Breast epithelium (tissue), 4 donors: ENCODE results near the gene C1orf232. TPM values are rescaled to one million over a fixed set of nuclear protein-coding genes. Genes with fewer than 3 reads are reported as not detected.
A peak's percentile ranks its signal among the peaks of the same experiment; 100 is the strongest.

Source experiments
- DNase-seq, 2 donors: peaks; one replicate each; pipeline ENCODE4 v3.0.0-alpha.2; 2019; ENCODE audit warnings: low spot score in 2 of 2
- H3K27ac ChIP-seq, 2 donors: fragments of 200-600 bp; sonication (generic) in 1 of 2; one replicate each; pipeline ENCODE4 v1.5.1; 2016 to 2019; ENCODE audit warnings: mild to moderate bottlenecking in 1 of 2
- H3K27me3 ChIP-seq, 2 donors: fragments of 200-600 bp; sonication (generic) in 1 of 2; one replicate each; pipeline versions ENCODE4 v1.5.1 to v1.6.0; 2017 to 2019; ENCODE audit warnings: control low read depth in 1 of 2, mild to moderate bottlenecking in 1 of 2
- H3K36me3 ChIP-seq: fragments of 200-600 bp; one replicate; pipeline ENCODE4 v1.5.1; 2019
- H3K4me1 ChIP-seq, 2 donors: fragments of 200-600 bp; sonication (generic); one replicate each; pipeline ENCODE4 v1.5.1; 2016 to 2019; ENCODE audit warnings: control low read depth in 1 of 2
- H3K4me3 ChIP-seq, 3 donors: fragments of 200-600 bp; sonication (generic); 1 replicate in 2 of 3; 2 replicates in 1 of 3; pipeline ENCODE4 v1.5.1; 2016 to 2019; ENCODE audit warnings: mild to moderate bottlenecking in 3 of 3, moderate library complexity in 2 of 3
- H3K9me3 ChIP-seq, 2 donors: fragments of 200-600 bp; sonication (generic) in 1 of 2; one replicate each; pipeline ENCODE4 v1.5.1; 2016 to 2019; ENCODE audit warnings: control low read depth in 1 of 2
- CTCF ChIP-seq, 3 donors: fragments of 450-650 bp; IDR thresholded peaks; one replicate each; pipeline ENCODE4 v1.5.1; 2016 to 2017; ENCODE audit warnings: antibody characterized with exemption in 3 of 3, mild to moderate bottlenecking in 3 of 3, moderate library complexity in 3 of 3
- POLR2A ChIP-seq: fragments of 450-650 bp; IDR thresholded peaks from one replicate; pipeline ENCODE4 v1.6.1; 2016; ENCODE audit warnings: antibody characterized with exemption, mild to moderate bottlenecking, moderate library complexity
- POLR2AphosphoS5 ChIP-seq, 3 donors: sonication (generic); formaldehyde crosslinking; IDR thresholded peaks; one replicate each; pipeline ENCODE4 v1.6.1; 2017; ENCODE audit warnings: antibody characterized with exemption in 3 of 3
- intact Hi-C: fragments of 100-400 bp; cut with DNase I; formaldehyde crosslinking; loops from one replicate; pipeline ENCODE4 v1.15.1; 2023; ENCODE audit warnings: low total_unique reads
- total RNA-seq, 3 donors: library from RNA; depleted of rRNA; stranded (reverse); fragments of >200 nt; gene quantifications; one replicate each; pipeline ENCODE4 v1.1.0, GENCODE V29; 2016

Gene C1orf232
- total RNA-seq, 3 donors from 2014 or later = not detected

GRCh38 chr1:26181586-26182382 lies 13.0 kb upstream of the C1orf232 start:
- Histone ChIP-seq H3K27ac (no peak overlapping the region), H3K27me3 (no peaks in the 10 kb centered on the region), H3K4me3 (no peak overlapping the region), H3K9me3 (no peaks in the 10 kb centered on the region), H3K4me1 (no peaks in the 10 kb centered on the region), H3K36me3 (no peaks in the 10 kb centered on the region)
- no peak for TF ChIP-seq POLR2AphosphoS5 (IDR thresholded peaks at IDR 0.05)
- no peak for TF ChIP-seq CTCF (IDR thresholded peaks at IDR 0.05)
- no peak for TF ChIP-seq POLR2A
- intact Hi-C loops = no loop called here
- DNase-seq = no peak

GRCh38 chr1:26180010-26180506 lies 11.3 kb upstream of the C1orf232 start:
- H3K27me3 ChIP-seq = no peaks in the 10 kb centered on the region
- no peaks in the 10 kb centered on the region for H3K9me3 ChIP-seq
- H3K4me3 ChIP-seq = no peak overlapping the region
- no peak overlapping the region for H3K27ac ChIP-seq
- intact Hi-C loops = no loop called here
- no peaks in the 10 kb centered on the region for H3K36me3 ChIP-seq
- DNase-seq = no peak
- TF ChIP-seq POLR2A (no peak), CTCF (IDR thresholded peaks at IDR 0.05) (no peak), POLR2AphosphoS5 (IDR thresholded peaks at IDR 0.05) (no peak)
- H3K4me1 ChIP-seq = no peaks in the 10 kb centered on the region

GRCh38 chr1:26177182-26177684 lies 8.5 kb upstream of the C1orf232 start, which contains the start of gene CNKSR1:
TSS of gene CNKSR1 (plus strand) at chr1:26177491. CDS start at chr1:26177548, 57 bp downstream.
- intact Hi-C loops = loop anchor here (5.0 kb wide), 1 partner anchor 1105 kb away; no protein-coding TSS in a partner anchor
- TF ChIP-seq POLR2AphosphoS5 (IDR thresholded peaks at IDR 0.05) (peak in 1 of 3 donors; percentile 15), POLR2A (no peak)
- no peaks in the 10 kb centered on the region for H3K27me3 ChIP-seq
- DNase-seq = peak; percentile 82 to 85
- no peaks in the 10 kb centered on the region for H3K4me1 ChIP-seq
- peak within 1 kb of the TSS in 2 of 3 donors; percentile 61 for H3K4me3 ChIP-seq
- H3K9me3 ChIP-seq = no peaks in the 10 kb centered on the region
- peak within 1 kb of the TSS; percentile 59 to 78 for H3K27ac ChIP-seq
- H3K36me3 ChIP-seq = no peaks in the 10 kb centered on the region

- Histone ChIP-seq H3K36me3 (no peaks in the 10 kb centered on the region), H3K9me3 (no peaks in the 10 kb centered on the region), H3K4me3 (no peak overlapping the region), H3K27ac (no peak overlapping the region), H3K27me3 (no peaks in the 10 kb centered on the region), H3K4me1 (no peaks in the 10 kb centered on the region)
- no peak for DNase-seq
- intact Hi-C loops = loop anchor here (5.0 kb wide), 1 partner anchor 1103 kb away; no protein-coding TSS in a partner anchor
- TF ChIP-seq CTCF (IDR thresholded peaks at IDR 0.05) (no peak), POLR2AphosphoS5 (IDR thresholded peaks at IDR 0.05) (no peak), POLR2A (no peak)
These were observed 6.6 kb upstream of the C1orf232 start for GRCh38 chr1:26175346-26175745.

GRCh38 chr1:26171084-26172072 lies 2.6 kb upstream of the C1orf232 start, which contains the start of gene ZNF593OS:
TSS of gene ZNF593OS (minus strand) at chr1:26171832. CDS start at chr1:26171661, 171 bp downstream.
- Histone ChIP-seq H3K36me3 (no peaks in the 10 kb centered on the region), H3K27ac (peak within 1 kb of the TSS in 1 of 2 donors; percentile 87), H3K4me3 (peak within 1 kb of the TSS; percentile 76 to 89 (median 80)), H3K9me3 (no peaks in the 10 kb centered on the region), H3K4me1 (no peaks in the 10 kb centered on the region), H3K27me3 (no peaks in the 10 kb centered on the region)
- intact Hi-C loops = no loop called here
- DNase-seq = no peak
- TF ChIP-seq POLR2AphosphoS5 (IDR thresholded peaks at IDR 0.05) (no peak), CTCF (IDR thresholded peaks at IDR 0.05) (no peak), POLR2A (no peak)
